ENCODE measurements around the gene NAA10. TPM values are rescaled to one million over a fixed set of nuclear protein-coding genes. Genes with fewer than 3 reads are reported as not detected.

The NAA10 gene
- total and polyA plus RNA-seq, 2 of the 13 experiments (the other 11 are each of a cell fraction or from before 2014, with no cell fraction given): 49.2 to 51.7 TPM

GRCh38 chrX:153971450-153972367 is 36.9 kb upstream of the NAA10 start, which contains the start of gene HCFC1 (continued):
- TF ChIP-seq THAP8 (CRISPR knock-in tag; IDR thresholded peaks at IDR 0.05; ENCODE audit: borderline replicate concordance) (no peak), CREB1 (IDR thresholded peaks at IDR 0.05) (peak; percentile 98), CREB1 (CRISPR knock-in tag; IDR thresholded peaks at IDR 0.05) (peak; percentile 80), ZC3H4 (CRISPR knock-in tag; IDR thresholded peaks at IDR 0.05; ENCODE audit: borderline replicate concordance) (peak; percentile 27; the same call in 1 of the 2 replicates), TAF15 (IDR thresholded peaks at IDR 0.05; ENCODE audit: low read depth, low read length, poor library complexity, severe bottlenecking) (peak; percentile 56), ADNP (CRISPR knock-in tag; IDR thresholded peaks at IDR 0.05) (no peak), ZNF562 (CRISPR knock-in tag; IDR thresholded peaks at IDR 0.05; ENCODE audit: borderline replicate concordance) (no peak), RAD51 (IDR thresholded peaks at IDR 0.05; ENCODE audit: borderline replicate concordance) (no peak), ZKSCAN1 (IDR thresholded peaks at IDR 0.05; ENCODE audit: low read length) (no peak), KDM4B (CRISPR knock-in tag; IDR thresholded peaks at IDR 0.05) (no peak), SATB2 (CRISPR knock-in tag; IDR thresholded peaks at IDR 0.05) (no peak), TBP (CRISPR knock-in tag; IDR thresholded peaks at IDR 0.05) (no peak), NCOR1 (IDR thresholded peaks at IDR 0.05; ENCODE audit: borderline replicate concordance, low read length) (no peak), CHD2 (IDR thresholded peaks at IDR 0.05; ENCODE audit: low read depth, low read length) (no peak), SP2 (CRISPR knock-in tag; IDR thresholded peaks at IDR 0.05) (peak; percentile 46; the same call in 1 of the 2 replicates), ZNF609 (CRISPR knock-in tag; IDR thresholded peaks at IDR 0.05; ENCODE audit: borderline replicate concordance) (no peak; the same call in 1 of the 2 replicates), RFX3 (CRISPR knock-in tag; IDR thresholded peaks at IDR 0.05) (no peak), ZNF563 (CRISPR knock-in tag; IDR thresholded peaks at IDR 0.05) (no peak), MEF2D (CRISPR knock-in tag; IDR thresholded peaks at IDR 0.05) (no peak), ZNF749 (CRISPR knock-in tag; IDR thresholded peaks at IDR 0.05; ENCODE audit: borderline replicate concordance) (no peak), BCL6 (CRISPR knock-in tag; IDR thresholded peaks at IDR 0.05) (no peak), SNAI1 (CRISPR knock-in tag; IDR thresholded peaks at IDR 0.05; ENCODE audit: borderline replicate concordance) (no peak), PHF5A (CRISPR knock-in tag; IDR thresholded peaks at IDR 0.05; ENCODE audit: low read depth, unreplicated experiment) (no peak), CBX1 (IDR thresholded peaks at IDR 0.05; ENCODE audit: low read depth) (no peak), MLX (CRISPR knock-in tag; IDR thresholded peaks at IDR 0.05) (no peak)
